Measurements from ENCODE around the gene DGLUCY.
A peak's percentile ranks its signal among the peaks of the same experiment; 100 is the strongest.
"Not testable (repeated sequence)": the region's sequence is repeated elsewhere in the genome, so short reads cannot be mapped to it uniquely, and the experiment has no call there.

DGLUCY gene

GRCh38 chr14:91103116-91103515 is 10.8 kb upstream of the DGLUCY start:
- DNase-seq (ENCODE audit: low read depth in 3 of 3, low spot score in 1 of 3) = no peak

- no peak for DNase-seq (ENCODE audit: low read depth in 3 of 3, low spot score in 1 of 3)
These were observed 4.8 kb upstream of the DGLUCY start for GRCh38 chr14:91108941-91109611.

DNA sequence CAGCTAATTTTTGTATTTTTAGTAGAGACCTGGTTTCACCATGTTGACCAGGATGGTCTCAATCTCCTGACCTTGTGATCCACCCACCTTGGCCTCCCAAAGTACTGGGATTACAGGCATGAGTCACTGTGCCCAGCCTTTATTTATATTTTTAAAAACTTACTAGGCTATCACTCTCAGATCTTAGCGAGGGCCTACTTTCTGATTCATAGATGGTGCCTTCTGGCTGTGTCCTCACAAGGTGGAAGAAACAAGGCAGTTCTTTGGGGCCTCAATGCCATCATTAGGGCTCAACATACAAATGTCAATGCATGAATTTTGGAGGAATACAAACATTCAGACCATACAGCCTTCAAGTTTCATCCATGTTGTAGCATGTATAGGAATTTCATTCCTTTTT is 2.4 kb upstream of the DGLUCY start:
- no peak for DNase-seq (ENCODE audit: low read depth in 3 of 3, low spot score in 1 of 3)

DNA sequence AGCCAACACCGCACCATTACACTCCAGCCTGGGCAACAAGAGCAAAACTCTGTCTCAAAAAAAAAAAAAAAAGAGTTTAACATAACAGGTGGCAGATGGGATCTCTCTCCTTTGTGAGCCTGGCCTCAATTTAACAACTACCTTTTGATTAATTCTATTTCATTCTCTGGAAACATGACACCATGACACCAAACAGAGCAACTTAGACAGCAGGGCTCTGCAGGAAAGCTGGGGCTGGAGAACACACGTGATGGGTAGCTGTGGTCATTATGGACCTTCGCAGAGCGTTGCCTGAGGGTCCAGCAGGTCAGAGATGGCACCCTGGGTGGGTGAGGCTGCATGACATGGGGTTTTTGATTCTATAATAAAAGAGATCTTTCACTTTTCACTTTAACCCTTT is 1.7 kb upstream of the DGLUCY start:
- DNase-seq (ENCODE audit: low read depth in 3 of 3, low spot score in 1 of 3) = no peak

DNA sequence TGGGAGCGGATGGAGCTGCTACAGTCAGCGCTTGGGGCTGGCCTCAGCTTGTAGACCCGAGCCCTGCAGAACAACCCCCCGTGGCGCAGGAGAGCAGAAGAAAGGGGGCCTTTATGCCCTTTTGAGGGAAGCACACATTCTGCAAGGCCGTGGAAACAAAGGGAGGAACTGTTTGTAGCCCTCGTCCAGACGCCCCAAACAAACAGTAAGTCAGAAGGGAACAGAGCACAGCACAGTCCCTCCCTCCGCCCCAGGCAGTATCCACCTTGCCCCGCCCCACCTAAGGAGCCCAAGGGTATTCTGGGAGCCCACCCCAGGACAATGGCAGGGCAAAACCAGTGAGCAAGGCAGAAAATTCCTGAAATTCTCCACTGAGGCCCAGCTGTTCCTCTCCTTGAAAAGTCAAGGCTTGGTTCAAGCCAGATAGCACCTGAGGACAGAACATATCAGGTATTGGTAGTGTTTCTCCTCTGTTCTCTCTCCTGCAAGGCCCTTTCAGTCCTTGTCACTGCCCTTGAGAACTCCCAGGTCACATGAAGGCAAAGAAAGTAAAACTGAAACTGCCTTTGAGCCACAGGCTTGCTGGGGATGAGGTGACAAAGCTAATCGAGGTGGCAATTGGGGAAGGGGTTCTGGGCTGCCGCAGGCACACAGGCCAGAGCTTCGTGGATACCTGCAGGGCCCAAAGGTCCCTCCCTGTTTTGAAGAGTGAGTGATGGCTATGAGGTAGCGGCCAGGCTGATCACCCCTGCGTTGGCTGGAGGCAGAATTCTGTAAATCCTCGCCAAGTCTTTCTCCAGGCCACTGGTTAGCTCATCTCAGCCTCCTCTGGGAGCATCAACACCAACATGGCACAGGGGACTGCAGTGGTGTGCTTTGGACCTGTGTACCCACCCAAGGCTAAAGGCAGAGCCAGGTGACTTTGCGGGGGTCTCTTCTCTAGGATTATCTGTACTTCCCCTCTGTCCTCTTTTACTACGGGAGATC is 499 bp downstream of the DGLUCY start:
- DNase-seq (ENCODE audit: low read depth in 3 of 3, low spot score in 1 of 3) = peak in 2 of 3 donors; percentile 30 to 49

- no peak for DNase-seq (ENCODE audit: low read depth in 3 of 3, low spot score in 1 of 3)
These were observed 2.3 kb downstream of the DGLUCY start for GRCh38 chr14:91115986-91116770.

- DNase-seq (ENCODE audit: low read depth in 3 of 3, low spot score in 1 of 3) = no peak
These were observed 3.2 kb downstream of the DGLUCY start for GRCh38 chr14:91116913-91117588.

DNA sequence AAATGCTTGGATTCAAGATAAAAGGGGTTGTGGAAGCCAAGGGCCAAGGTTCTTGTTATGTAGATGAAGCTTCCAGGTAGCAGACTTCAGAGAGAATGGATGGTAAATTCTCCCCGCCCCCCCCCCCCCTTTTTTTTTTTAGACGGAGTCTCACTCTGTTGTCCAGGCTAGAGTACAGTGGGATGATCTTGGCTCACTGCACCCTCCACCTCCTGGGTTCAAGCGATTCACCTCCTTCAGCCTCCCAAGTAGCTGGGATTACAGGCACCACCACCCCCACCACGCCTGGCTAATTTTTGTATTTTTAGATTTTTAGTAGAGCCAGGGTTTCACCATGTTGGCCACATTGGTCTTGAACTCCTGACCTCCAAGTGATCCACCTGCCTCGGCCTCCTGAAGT is 4.1 kb downstream of the DGLUCY start:
- no peak for DNase-seq (ENCODE audit: low read depth in 3 of 3, low spot score in 1 of 3)

DNA sequence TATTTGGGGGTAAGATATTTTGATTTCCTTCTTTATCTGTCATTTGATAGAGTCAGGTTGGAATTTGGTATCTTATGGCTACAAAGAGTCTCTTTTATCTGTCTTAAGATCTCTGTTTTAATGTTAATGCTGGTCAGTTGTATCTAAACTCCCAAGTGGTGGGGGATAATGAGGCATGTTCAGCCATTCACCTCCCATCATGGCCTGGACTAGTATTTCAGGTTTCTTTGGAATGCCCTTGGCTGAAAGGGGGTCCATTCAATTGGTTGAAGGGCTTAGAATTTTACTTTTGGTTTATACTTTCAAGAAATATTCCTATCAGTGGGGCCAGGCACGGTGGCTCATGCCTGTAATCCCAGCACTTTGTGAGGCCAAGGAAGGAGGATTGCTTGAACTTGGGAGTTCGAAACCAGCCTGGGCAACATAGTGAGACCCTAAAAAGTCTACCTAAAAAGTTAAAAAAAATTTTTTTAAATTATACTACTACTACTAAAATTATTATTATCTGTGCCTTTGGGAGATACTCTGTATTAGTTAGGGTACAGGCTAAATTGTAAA is 4.7 kb downstream of the DGLUCY start:
- DNase-seq (ENCODE audit: low read depth in 3 of 3, low spot score in 1 of 3) = no peak

GRCh38 chr14:91119556-91120311 is 5.9 kb downstream of the DGLUCY start:
- DNase-seq (ENCODE audit: low read depth in 3 of 3, low spot score in 1 of 3) = no peak

GRCh38 chr14:91123201-91123600 is 9.3 kb downstream of the DGLUCY start:
- DNase-seq (ENCODE audit: low read depth in 3 of 3, low spot score in 1 of 3) = no peak

DNA sequence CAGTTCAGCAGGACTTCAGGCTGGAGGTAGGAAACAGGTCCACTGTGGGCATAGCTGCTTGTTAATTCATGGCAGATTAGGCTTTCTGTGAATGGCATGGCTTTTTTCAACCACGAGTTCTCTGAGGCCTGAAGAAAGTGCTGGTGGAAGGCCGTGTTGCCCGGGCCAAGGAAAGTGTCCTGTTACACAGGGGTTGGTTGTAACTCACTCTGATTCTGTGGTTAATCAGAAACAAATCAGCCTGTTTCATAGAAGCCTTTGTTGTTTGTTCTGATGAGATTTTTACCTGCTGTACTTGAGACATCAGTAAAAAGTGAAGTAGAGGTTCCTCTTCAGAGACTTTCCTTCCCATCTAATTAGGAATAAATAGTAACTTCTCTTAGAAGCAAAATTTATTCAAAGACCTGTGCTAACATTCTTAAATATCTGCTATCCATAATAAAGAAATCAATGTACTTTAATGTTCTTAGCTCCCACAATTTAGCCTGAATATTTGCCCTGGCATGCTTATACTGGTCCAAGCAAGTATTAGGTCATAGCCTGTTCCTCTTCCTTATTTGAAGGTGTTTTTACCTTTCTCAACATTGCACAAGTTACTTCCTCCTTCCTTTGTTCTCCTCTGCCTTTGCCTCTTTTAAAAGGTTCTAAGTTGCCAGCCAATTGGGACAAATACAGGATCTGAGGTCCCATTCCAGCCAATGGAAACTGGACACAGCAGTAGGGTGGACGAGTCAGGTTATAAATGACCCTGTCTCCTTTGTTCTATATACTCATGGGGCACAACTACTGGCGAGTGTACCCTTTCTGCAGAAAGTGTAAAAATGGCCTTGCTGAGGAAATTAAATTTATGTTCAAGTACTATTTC is 10.8 kb downstream of the DGLUCY start:
- DNase-seq (ENCODE audit: low read depth in 3 of 3, low spot score in 1 of 3) = not testable (repeated sequence)

- no peak for DNase-seq (ENCODE audit: low read depth in 3 of 3, low spot score in 1 of 3)
These were observed 11.4 kb downstream of the DGLUCY start for GRCh38 chr14:91125271-91125660.

DNA sequence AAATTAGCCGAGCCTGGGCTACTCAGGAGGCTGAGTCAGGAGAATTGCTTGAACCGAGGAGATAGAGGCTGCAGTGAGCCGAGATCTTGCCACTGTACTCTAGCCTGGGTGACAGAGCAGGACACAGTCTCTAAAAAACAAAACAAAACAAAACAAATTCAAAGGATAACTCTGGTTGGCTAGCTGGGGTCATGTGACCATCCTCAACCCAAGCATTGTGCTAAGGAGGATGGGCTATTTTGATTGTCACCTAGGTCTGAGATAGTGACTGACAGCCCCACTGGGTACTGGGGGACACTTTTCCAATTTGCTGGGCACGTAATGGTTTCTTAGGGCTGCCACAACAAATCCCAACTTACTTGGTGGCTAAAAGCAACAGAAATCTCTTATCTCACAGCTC is 11.9 kb downstream of the DGLUCY start:
- no peak for DNase-seq (ENCODE audit: low read depth in 3 of 3, low spot score in 1 of 3)

GRCh38 chr14:91126761-91127160 is 12.9 kb downstream of the DGLUCY start:
- no peak for DNase-seq (ENCODE audit: low read depth in 3 of 3, low spot score in 1 of 3)

DNA sequence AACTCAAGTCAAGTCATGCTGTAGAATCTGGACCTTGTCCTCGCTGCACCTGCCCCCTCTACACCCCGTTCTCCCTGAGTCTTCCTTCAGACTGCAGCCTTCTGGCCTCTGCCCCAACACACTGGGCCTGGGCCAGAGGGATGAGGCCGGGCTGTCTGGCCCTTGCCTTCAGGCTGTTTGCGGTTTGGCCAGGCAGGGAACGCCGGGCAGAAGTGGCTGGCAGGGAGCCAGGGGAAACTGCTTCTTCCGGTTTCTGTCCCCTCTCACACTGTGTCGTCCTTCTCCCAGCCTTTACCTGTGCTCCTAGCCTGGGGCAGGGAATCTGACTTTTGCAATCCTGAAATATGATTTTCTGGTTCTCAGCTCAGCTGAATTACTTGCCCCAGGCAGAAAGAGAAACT is 13.5 kb downstream of the DGLUCY start:
- no peak for DNase-seq (ENCODE audit: low read depth in 3 of 3, low spot score in 1 of 3)

DNA sequence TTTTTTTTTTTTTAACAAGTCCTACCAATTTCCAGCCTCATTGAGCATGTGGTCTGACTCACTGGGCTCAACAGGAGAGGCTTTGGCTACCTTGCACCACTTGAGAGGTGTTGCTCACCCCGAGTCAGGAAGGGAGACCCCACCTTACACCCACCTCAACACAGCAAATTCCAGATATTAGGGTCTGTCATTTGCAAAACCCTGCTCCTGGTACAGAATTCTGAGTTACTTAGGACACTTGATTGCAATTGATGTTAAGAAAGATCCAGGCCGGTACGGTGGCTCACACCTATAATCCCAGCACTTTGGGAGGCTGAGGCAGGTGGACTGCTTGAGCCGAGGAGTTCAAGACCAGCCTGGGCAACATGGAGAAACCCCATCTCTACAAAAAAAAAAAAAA is 14.1 kb downstream of the DGLUCY start:
- DNase-seq (ENCODE audit: low read depth in 3 of 3, low spot score in 1 of 3) = no peak

DNA sequence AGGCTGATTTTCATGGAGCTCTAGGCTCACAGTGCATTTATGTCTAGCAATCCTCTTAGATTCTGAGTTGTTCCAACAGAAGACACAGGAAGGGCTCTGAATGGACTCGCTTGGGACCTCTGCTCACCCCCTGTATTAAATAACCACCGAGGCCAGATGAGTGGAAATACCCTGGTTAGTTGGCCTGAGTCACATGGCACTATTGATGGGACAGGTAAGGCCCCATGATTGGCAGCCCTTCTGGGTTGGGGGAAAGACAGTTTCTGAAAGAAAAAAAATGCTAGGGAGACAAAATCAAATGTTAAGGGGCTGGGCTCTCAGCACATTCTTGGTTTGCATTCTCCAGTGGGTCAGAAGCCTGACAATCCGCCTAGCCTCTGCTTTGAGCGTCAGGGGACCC is 14.8 kb downstream of the DGLUCY start:
- DNase-seq (ENCODE audit: low read depth in 3 of 3, low spot score in 1 of 3) = no peak

DNA sequence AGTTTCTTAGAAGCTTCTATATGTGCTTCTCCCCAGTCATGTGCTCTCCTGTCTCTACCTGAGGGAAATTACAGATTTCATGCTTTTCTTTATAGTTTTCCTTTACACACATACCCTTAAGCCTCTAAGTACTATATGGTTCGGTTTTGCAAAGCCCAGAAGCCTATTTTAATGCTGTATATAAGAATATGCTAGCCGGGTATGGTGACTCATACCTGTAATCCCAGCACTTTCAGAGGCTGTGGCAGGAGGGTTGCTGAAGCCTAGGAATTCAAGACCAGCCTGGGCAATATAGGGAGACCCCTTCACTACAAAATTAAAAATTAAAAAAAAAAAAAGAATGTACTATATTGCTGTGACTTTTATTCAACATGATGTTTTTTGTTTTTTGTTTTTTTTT is 15.4 kb downstream of the DGLUCY start:
- no peak for DNase-seq (ENCODE audit: low read depth in 3 of 3, low spot score in 1 of 3)
